Ascending aorta (tissue), 2 donors: ENCODE data around the gene IGFBPL1. TPM values are rescaled to one million over a fixed set of nuclear protein-coding genes. Genes with fewer than 3 reads are reported as not detected.
"Not testable (repeated sequence)": the region's sequence is repeated elsewhere in the genome, so short reads cannot be mapped to it uniquely, and the experiment has no call there.

Source experiments
- DNase-seq, 2 donors: peaks; one replicate each; pipeline ENCODE4 v3.0.0-alpha.2; 2019; ENCODE audit warnings: low spot score in 2 of 2
- H3K27ac ChIP-seq, 2 donors: fragments of 200-600 bp; sonication (generic); one replicate each; pipeline ENCODE4 v1.5.1; 2016 to 2017; ENCODE audit warnings: mild to moderate bottlenecking in 1 of 2
- H3K27me3 ChIP-seq: fragments of 200-600 bp; sonication (generic); one replicate; pipeline ENCODE4 v1.5.1; 2017
- H3K36me3 ChIP-seq, 2 donors: fragments of 200-600 bp; sonication (generic); one replicate each; pipeline ENCODE4 v1.5.1; 2016
- H3K4me1 ChIP-seq, 2 donors: fragments of 200-600 bp; sonication (generic); one replicate each; pipeline ENCODE4 v1.5.1; 2016 to 2017; ENCODE audit warnings: mild to moderate bottlenecking in 1 of 2
- H3K4me3 ChIP-seq, 2 donors: fragments of 200-600 bp; sonication (generic); one replicate each; pipeline ENCODE4 v1.5.1; 2016 to 2017; ENCODE audit warnings: mild to moderate bottlenecking in 1 of 2
- H3K9me3 ChIP-seq, 2 donors: fragments of 200-600 bp; sonication (generic); one replicate each; pipeline ENCODE4 v1.5.1; 2016
- intact Hi-C: fragments of 100-400 bp; cut with DNase I; formaldehyde crosslinking; loops from one replicate; pipeline ENCODE4 v1.15.1; 2023
- total RNA-seq: library from RNA; depleted of rRNA; stranded (reverse); fragments of >200 nt; gene quantifications from one replicate; pipeline ENCODE4 v1.1.0, GENCODE V29; 2016
- TF ChIP-seq, protein P1 (sequence below), 3 experiments: fragments of 200-600 bp in 2 of 3; fragments of 450-650 bp in 1 of 3; sonication (generic) in 2 of 3; IDR thresholded peaks; one replicate each; pipeline ENCODE4 v1.5.1; 2016 to 2019; ENCODE audit warnings: antibody characterized with exemption in 3 of 3, mild to moderate bottlenecking in 1 of 3, moderate library complexity in 1 of 3

The IGFBPL1 gene
- total RNA-seq, 1 donor from 2014 or later = 4.8 TPM

DNA sequence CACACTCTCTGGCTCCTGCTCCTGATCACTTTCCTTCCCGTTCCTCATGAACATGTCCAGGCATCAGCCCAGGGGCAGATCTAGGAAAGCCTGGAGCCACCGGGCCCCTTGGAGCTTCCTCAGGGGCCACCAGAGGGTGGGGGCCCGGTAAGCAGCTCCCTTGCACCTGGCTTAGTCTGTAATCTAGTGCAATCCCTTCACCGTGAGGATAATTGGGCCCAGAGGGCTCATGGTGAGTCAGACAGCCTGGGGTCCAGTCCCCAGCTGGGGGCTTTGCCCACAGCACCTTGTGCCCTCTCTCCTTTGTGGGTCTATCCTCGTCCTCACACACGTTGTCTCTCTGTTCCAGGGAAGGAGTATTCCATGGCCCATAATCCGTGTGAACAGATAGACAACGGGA lies 42.1 kb downstream of the IGFBPL1 start:
- no peak for DNase-seq
- H3K4me1 ChIP-seq = peaks cover 7 to 39% of the 10 kb centered on the region in 2 donors

DNA sequence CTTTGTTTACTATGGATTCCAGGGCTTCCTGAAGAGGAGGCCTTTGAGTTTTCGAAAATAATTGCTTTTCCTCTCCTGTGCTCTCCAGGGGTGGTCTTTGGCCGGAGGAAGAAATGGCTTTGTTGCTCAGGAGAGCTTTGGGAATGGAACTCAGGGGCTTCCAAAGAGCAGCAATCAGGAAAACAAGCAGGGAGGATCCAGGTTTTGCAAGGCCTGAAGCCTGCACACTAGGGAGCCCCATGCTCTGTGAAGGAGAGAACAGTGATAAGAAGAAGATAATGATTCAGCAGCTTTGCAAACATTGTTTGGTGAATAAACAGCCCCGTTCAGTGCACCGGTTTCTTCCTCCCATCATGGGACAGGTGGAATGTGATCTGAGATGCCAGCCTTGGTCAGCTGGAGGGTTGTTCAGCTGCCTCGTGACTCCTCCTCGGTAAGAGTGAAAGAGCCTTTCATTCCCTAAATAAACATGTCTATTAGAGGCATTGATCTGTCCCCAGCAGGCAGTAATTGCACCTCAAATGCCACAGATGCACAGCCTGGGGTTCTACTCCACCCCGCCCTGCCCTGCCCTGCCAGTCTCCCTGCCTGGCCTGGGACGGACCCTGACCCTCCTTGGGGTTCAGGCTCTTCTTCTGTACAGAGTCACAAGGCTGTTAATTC lies 43.3 kb downstream of the IGFBPL1 start:
- intact Hi-C loops = loop anchor here (5.0 kb wide), 1 partner anchor 919 kb away; no protein-coding TSS in a partner anchor
- DNase-seq = peak in 1 of 2 donors; percentile 57
- peak overlapping the region; percentile 98 for H3K27ac ChIP-seq
- H3K9me3 ChIP-seq = peaks cover 7 to 10% of the 10 kb centered on the region in 2 donors
- no peaks in the 10 kb centered on the region for H3K36me3 ChIP-seq
- TF ChIP-seq, protein P1, sequence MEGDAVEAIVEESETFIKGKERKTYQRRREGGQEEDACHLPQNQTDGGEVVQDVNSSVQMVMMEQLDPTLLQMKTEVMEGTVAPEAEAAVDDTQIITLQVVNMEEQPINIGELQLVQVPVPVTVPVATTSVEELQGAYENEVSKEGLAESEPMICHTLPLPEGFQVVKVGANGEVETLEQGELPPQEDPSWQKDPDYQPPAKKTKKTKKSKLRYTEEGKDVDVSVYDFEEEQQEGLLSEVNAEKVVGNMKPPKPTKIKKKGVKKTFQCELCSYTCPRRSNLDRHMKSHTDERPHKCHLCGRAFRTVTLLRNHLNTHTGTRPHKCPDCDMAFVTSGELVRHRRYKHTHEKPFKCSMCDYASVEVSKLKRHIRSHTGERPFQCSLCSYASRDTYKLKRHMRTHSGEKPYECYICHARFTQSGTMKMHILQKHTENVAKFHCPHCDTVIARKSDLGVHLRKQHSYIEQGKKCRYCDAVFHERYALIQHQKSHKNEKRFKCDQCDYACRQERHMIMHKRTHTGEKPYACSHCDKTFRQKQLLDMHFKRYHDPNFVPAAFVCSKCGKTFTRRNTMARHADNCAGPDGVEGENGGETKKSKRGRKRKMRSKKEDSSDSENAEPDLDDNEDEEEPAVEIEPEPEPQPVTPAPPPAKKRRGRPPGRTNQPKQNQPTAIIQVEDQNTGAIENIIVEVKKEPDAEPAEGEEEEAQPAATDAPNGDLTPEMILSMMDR (IDR thresholded peaks at IDR 0.05) = no peak
- no peaks in the 10 kb centered on the region for H3K27me3 ChIP-seq
- H3K4me3 ChIP-seq = no peak overlapping the region
- peaks cover 7 to 50% of the 10 kb centered on the region in 2 donors for H3K4me1 ChIP-seq

More for the DNA sequence above, 42.1 kb downstream of the IGFBPL1 start:
- Histone ChIP-seq H3K36me3 (no peaks in the 10 kb centered on the region), H3K27me3 (no peaks in the 10 kb centered on the region), H3K9me3 (peaks cover 7 to 10% of the 10 kb centered on the region in 2 donors), H3K27ac (peak overlapping the region; percentile 98), H3K4me3 (no peak overlapping the region)
- TF ChIP-seq, protein P1 (IDR thresholded peaks at IDR 0.05) = no peak
- intact Hi-C loops = loop anchor here (1.0 to 5.0 kb wide), 2 partner anchors 8 to 920 kb away; no protein-coding TSS in a partner anchor

DNA sequence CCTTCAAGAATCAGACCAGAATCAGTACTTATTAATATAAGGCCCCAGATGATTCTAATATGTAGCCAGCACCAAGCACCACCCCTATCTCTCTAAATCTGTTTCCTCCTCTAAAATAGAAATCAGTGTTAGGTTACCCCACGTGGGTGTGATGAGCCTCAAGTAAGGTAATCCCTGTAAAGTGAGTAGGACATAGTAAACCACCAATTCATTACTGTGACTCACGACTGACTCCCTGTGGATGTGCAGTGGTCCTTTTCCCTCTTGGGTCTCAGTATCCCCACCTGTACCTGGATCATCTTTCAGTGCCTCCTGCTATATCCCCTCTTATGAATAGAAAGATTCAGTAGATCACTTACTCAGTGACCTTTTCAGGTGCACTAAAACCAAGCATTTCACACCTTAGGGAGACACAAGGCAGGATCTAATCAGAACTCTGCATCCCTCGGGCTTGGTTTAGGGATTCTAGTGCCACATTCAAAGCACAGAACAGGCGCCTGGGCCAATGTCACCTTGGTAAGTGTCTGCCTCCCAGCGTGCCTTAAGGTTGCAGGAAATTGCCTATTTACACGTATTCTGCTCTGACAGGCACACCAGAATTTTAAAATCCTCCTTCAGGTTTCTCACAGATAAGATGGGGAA lies 43.9 kb downstream of the IGFBPL1 start:
- Histone ChIP-seq H3K36me3 (no peaks in the 10 kb centered on the region), H3K27me3 (no peaks in the 10 kb centered on the region), H3K4me3 (no peak overlapping the region), H3K4me1 (peaks cover 7 to 47% of the 10 kb centered on the region in 2 donors), H3K27ac (peak overlapping the region; percentile 98), H3K9me3 (peaks cover 7 to 10% of the 10 kb centered on the region in 2 donors)
- DNase-seq = peak in 1 of 2 donors; percentile 57
- TF ChIP-seq, protein P1 (IDR thresholded peaks at IDR 0.05) = no peak
- intact Hi-C loops = loop anchor here (5.0 kb wide), 1 partner anchor 918 kb away; no protein-coding TSS in a partner anchor

DNA sequence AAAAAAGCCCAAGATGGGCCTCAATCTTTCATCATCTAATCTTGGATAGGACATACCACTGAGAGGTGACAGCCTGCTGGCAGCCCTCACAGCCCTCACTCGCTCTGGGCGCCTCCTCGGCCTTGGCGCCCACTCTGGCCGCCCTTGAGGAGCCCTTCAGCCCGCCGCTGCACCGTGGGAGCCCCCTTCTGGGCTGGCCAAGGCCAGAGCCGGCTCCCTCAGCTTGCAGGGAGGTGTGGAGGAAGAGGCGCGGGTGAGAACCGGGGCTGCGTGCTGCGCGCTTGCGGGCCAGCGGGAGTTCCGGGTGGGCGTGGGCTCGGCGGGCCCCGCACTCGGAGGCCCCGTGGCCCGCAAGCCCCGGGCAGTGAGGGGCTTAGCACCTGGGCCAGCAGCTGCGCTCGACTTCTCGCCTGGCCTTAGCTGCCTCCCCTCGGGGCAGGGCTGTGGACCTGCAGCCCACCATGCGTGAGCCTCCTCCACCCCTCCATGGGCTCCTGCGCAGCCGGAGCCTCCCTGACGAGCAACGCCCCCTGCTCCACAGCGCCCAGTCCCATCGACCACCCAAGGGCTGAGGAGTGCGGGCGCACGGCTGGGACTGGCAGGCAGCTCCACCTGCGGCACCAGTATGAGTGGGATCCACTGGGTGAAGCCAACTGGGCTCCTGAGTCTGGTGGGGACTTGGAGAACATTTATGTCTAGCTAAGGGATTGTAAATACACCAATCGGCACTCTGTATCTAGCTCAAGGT lies 46.7 kb downstream of the IGFBPL1 start:
- H3K4me1 ChIP-seq = peaks cover 0 to 30% of the 10 kb centered on the region in 2 donors
- not testable (repeated sequence) for H3K36me3 ChIP-seq, H3K9me3 ChIP-seq, H3K27me3 ChIP-seq, H3K4me3 ChIP-seq
- intact Hi-C loops = loop anchor here (2.0 to 10.0 kb wide), 3 partner anchors 15 to 355 kb away; partner anchors contain the start of gene ALDH1B1
- DNase-seq = peak in 1 of 2 donors; percentile 56
- H3K27ac ChIP-seq = peak overlapping the region; percentile 88 to 89

DNA sequence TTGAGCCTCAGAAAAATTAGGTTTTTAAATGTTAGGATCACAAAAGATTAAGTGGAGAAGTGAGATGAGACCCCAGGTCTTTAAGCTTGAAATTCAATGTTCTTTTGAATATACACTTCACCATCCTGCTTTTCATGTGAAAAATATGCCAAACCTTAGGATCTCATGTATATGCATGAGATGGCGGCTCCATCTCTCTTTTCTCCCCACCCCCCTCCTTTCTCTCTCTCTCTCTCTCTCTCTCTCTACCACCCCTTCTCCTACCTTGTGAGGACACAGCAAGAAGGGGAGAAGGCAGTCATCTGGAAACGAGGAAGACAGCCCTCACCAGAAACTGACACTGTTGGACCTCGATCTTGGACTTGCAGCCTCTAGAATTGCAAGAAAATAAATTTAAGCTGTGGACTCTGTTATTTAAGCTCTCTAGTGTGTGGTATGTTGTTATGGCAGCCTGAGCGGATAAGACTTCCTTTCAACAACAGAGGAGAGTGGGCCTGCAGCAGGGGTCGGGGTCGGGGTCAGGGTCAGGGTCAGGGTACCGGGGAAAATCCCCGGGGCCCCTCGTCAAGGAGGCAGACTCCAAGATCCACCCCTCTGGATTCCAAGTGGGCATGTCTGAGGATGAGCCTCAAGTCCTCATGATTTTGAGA lies 48.1 kb downstream of the IGFBPL1 start:
- Histone ChIP-seq H3K9me3 (no peaks in the 10 kb centered on the region), H3K27ac (peak overlapping the region; percentile 88 to 89), H3K4me1 (peaks cover 0 to 17% of the 10 kb centered on the region in 2 donors), H3K27me3 (no peaks in the 10 kb centered on the region), H3K36me3 (no peaks in the 10 kb centered on the region), H3K4me3 (no peak overlapping the region)
- TF ChIP-seq, protein P1 (IDR thresholded peaks at IDR 0.05) = no peak
- intact Hi-C loops = loop anchor here (2.0 to 10.0 kb wide), 3 partner anchors 17 to 354 kb away; partner anchors contain the start of gene ALDH1B1
- peak in 1 of 2 donors; percentile 45 for DNase-seq
